Trophoblast cell (in vitro differentiated cells and primary cell): Measurements from ENCODE around the gene FER.
"Not testable (repeated sequence)": the region's sequence is repeated elsewhere in the genome, so short reads cannot be mapped to it uniquely, and the experiment has no call there.

Source experiments
- DNase-seq, 2 donors: peaks; one replicate each; pipeline ENCODE4 v3.0.0-alpha.2; 2016
- H2AFZ ChIP-seq: 2 replicates; pipeline ENCODE4 v1.6.1; 2013; ENCODE audit warnings: low read length, moderate library complexity, mild to moderate bottlenecking; ENCODE audit not compliant: insufficient read depth, poor library complexity
- H2AK5ac ChIP-seq: 2 replicates; pipeline ENCODE4 v1.6.1; 2013; ENCODE audit warnings: mild to moderate bottlenecking, low read length
- H2BK120ac ChIP-seq: 2 replicates; pipeline ENCODE4 v1.6.1; 2013; ENCODE audit warnings: low read length, mild to moderate bottlenecking, moderate library complexity; ENCODE audit not compliant: insufficient read depth, poor library complexity
- H2BK12ac ChIP-seq: 2 replicates; pipeline ENCODE4 v1.6.1; 2013; ENCODE audit warnings: mild to moderate bottlenecking, low read length, moderate library complexity
- H2BK5ac ChIP-seq: 2 replicates; pipeline ENCODE4 v1.6.1; 2013; ENCODE audit warnings: low read length, low read depth, moderate library complexity, mild to moderate bottlenecking; ENCODE audit not compliant: poor library complexity
- H3K14ac ChIP-seq: 2 replicates; pipeline ENCODE4 v1.6.1; 2013; ENCODE audit warnings: mild to moderate bottlenecking, low read length
- H3K18ac ChIP-seq: 2 replicates; pipeline ENCODE4 v1.6.1; 2013; ENCODE audit warnings: mild to moderate bottlenecking, low read length
- H3K23ac ChIP-seq: 2 replicates; pipeline ENCODE4 v1.6.1; 2013; ENCODE audit warnings: low read length
- H3K27ac ChIP-seq: 2 replicates; pipeline ENCODE4 v1.5.1; 2013; ENCODE audit warnings: low read depth, mild to moderate bottlenecking, inconsistent platforms, low read length, moderate library complexity
- H3K27me3 ChIP-seq: 2 replicates; pipeline ENCODE4 v1.6.1; 2013; ENCODE audit warnings: inconsistent platforms, mild to moderate bottlenecking, low read length, moderate library complexity; ENCODE audit not compliant: insufficient read depth
- H3K36me3 ChIP-seq, 2 experiments: 1 replicate in 1 of 2; 2 replicates in 1 of 2; pipeline ENCODE4 v1.6.1; 2013; ENCODE audit warnings: low read length in 2 of 2, mild to moderate bottlenecking in 2 of 2, moderate library complexity in 1 of 2; ENCODE audit not compliant: insufficient read depth in 2 of 2, control insufficient read depth in 1 of 2
- H3K4ac ChIP-seq: 2 replicates; pipeline ENCODE4 v1.6.1; 2013; ENCODE audit warnings: low read depth, mild to moderate bottlenecking, low read length, moderate library complexity
- H3K4me1 ChIP-seq, 2 experiments: 1 replicate in 1 of 2; 2 replicates in 1 of 2; pipeline ENCODE4 v1.6.1; 2013; ENCODE audit warnings: low read length in 2 of 2, mild to moderate bottlenecking in 2 of 2, moderate library complexity in 1 of 2; ENCODE audit not compliant: insufficient read depth in 2 of 2, control insufficient read depth in 1 of 2
- H3K4me2 ChIP-seq: 2 replicates; pipeline ENCODE4 v1.6.1; 2013; ENCODE audit warnings: inconsistent platforms, mild to moderate bottlenecking, low read length, moderate library complexity
- H3K4me3 ChIP-seq: 2 replicates; pipeline ENCODE4 v1.5.1; 2013; ENCODE audit warnings: mild to moderate bottlenecking, low read depth, low read length, inconsistent platforms
- H3K79me1 ChIP-seq: one replicate; pipeline ENCODE4 v1.6.1; 2013; ENCODE audit warnings: low read length
- H3K79me2 ChIP-seq: 2 replicates; pipeline ENCODE4 v1.6.1; 2013; ENCODE audit warnings: low read length, mild to moderate bottlenecking; ENCODE audit not compliant: control insufficient read depth, insufficient read depth, poor library complexity
- H3K9ac ChIP-seq: 2 replicates; pipeline ENCODE4 v1.6.1; 2013; ENCODE audit warnings: mild to moderate bottlenecking, low read length
- H3K9me3 ChIP-seq: 2 replicates; pipeline ENCODE4 v1.6.1; 2013; ENCODE audit warnings: low read depth, mild to moderate bottlenecking, control low read depth, inconsistent platforms, low read length; ENCODE audit not compliant: insufficient read depth
- H4K12ac ChIP-seq: 2 replicates; pipeline ENCODE4 v1.6.1; 2013; ENCODE audit warnings: low read depth, mild to moderate bottlenecking, low read length, moderate library complexity
- H4K8ac ChIP-seq: 2 replicates; pipeline ENCODE4 v1.6.1; 2013; ENCODE audit warnings: low read depth, mild to moderate bottlenecking, low read length, moderate library complexity
- H4K91ac ChIP-seq: one replicate; pipeline ENCODE4 v1.6.1; 2013; ENCODE audit warnings: low read depth, mild to moderate bottlenecking, low read length, moderate library complexity
- WGBS: extraction: QIAGEN DNeasy Blood & Tissue Kit; methylation state at CpG from one replicate; pipeline ENCODE4 v1.1.7; 2013; ENCODE audit warnings: missing lambda C conversion rate; ENCODE audit not compliant: insufficient read length, insufficient coverage; ENCODE audit errors: extremely low coverage; 5-methylcytosine and 5-hydroxymethylcytosine counted together

FER gene

GRCh38 chr5:109168151-109168550, 420.5 kb downstream of the FER start:
- no peaks in the 10 kb centered on the region for H3K36me3 ChIP-seq
- H2AK5ac ChIP-seq = no peak overlapping the region
- H3K27ac ChIP-seq = no peak overlapping the region
- no peak overlapping the region for H3K4ac ChIP-seq
- no peak overlapping the region for H2BK120ac ChIP-seq
- DNase-seq = no peak
- no peaks in the 10 kb centered on the region for H3K79me1 ChIP-seq
- no peaks in the 10 kb centered on the region for H3K27me3 ChIP-seq
- H4K8ac ChIP-seq = no peak overlapping the region
- no peak overlapping the region for H3K9ac ChIP-seq
- no peak overlapping the region for H3K18ac ChIP-seq
- H3K4me2 ChIP-seq = no peak overlapping the region
- no peak overlapping the region for H4K91ac ChIP-seq
- no CpG with 5 or more reads among the region's 3 CpGs for WGBS
- no peaks in the 10 kb centered on the region for H3K9me3 ChIP-seq
- no peak overlapping the region for H3K23ac ChIP-seq
- H2BK12ac ChIP-seq = no peak overlapping the region
- no peak overlapping the region for H3K14ac ChIP-seq
- H3K4me1 ChIP-seq = no peaks in the 10 kb centered on the region
- H4K12ac ChIP-seq = no peak overlapping the region
- H3K4me3 ChIP-seq = no peak overlapping the region
- no peaks in the 10 kb centered on the region for H3K79me2 ChIP-seq
- no peak overlapping the region for H2BK5ac ChIP-seq
- H2AFZ ChIP-seq = no peak overlapping the region

- H2BK5ac ChIP-seq = no peak overlapping the region
- no peak overlapping the region for H3K4me3 ChIP-seq
- WGBS = no CpG with 5 or more reads among the region's 3 CpGs
- no peaks in the 10 kb centered on the region for H3K79me1 ChIP-seq
- no peaks in the 10 kb centered on the region for H3K79me2 ChIP-seq
- no peak overlapping the region for H3K23ac ChIP-seq
- no peaks in the 10 kb centered on the region for H3K9me3 ChIP-seq
- no peaks in the 10 kb centered on the region for H3K36me3 ChIP-seq
- H3K4me2 ChIP-seq = no peak overlapping the region
- H4K12ac ChIP-seq = no peak overlapping the region
- no peak overlapping the region for H3K18ac ChIP-seq
- H3K27me3 ChIP-seq = no peaks in the 10 kb centered on the region
- H2BK120ac ChIP-seq = no peak overlapping the region
- no peak overlapping the region for H3K27ac ChIP-seq
- H4K8ac ChIP-seq = no peak overlapping the region
- H3K9ac ChIP-seq = no peak overlapping the region
- no peak for DNase-seq
- H2BK12ac ChIP-seq = no peak overlapping the region
- H2AK5ac ChIP-seq = no peak overlapping the region
- no peak overlapping the region for H3K14ac ChIP-seq
- H4K91ac ChIP-seq = no peak overlapping the region
- no peak overlapping the region for H3K4ac ChIP-seq
- no peak overlapping the region for H2AFZ ChIP-seq
- H3K4me1 ChIP-seq = no peaks in the 10 kb centered on the region
Observed at GRCh38 chr5:109170629-109171350, 423.1 kb downstream of the FER start.

DNA sequence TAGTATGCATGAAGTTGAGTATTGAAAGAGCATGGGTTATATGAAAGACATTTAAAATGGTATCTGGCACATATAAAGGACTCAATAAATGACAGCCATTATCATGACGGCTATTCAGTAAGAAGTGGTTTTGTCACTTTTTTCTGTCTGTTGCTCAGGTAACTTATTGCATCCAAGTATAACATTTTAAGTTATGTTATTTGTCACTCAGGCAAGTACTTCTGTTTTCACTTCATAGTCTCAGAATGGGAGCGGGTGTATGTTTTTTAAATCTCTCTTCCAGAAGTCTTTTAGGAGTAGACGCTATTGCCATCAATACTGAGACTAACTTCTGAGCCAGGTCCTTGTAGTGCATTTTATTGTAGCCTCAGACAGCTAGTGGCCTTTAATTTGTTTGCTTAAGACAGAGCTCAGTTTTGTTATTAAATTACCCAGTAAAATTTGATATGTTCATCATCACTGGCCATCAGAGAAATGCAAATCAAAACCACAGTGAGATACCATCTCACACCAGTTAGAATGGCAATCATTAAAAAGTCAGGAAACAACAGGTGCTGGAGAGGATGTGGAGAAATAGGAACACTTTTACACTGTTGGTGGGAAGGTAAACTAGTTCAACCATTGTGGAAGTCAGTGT, 423.9 kb downstream of the FER start:
- H3K4ac ChIP-seq, H2BK12ac ChIP-seq, DNase-seq, H3K4me2 ChIP-seq, H3K9me3 ChIP-seq, H3K27ac ChIP-seq, H3K4me1 ChIP-seq, H3K36me3 ChIP-seq, H4K12ac ChIP-seq, H3K9ac ChIP-seq, H3K4me3 ChIP-seq, H3K79me1 ChIP-seq, H4K91ac ChIP-seq, H3K14ac ChIP-seq, H3K18ac ChIP-seq, H2BK5ac ChIP-seq, H2BK120ac ChIP-seq, H3K23ac ChIP-seq, H4K8ac ChIP-seq, H2AK5ac ChIP-seq, H3K79me2 ChIP-seq, H2AFZ ChIP-seq, H3K27me3 ChIP-seq: not testable (repeated sequence)
- WGBS = no CpG with 5 or more reads among the region's 3 CpGs

GRCh38 chr5:109173036-109173794, 425.5 kb downstream of the FER start:
- H3K4me3 ChIP-seq = no peak overlapping the region
- peak in 1 of 2 donors; percentile 49 for DNase-seq
- H2BK5ac ChIP-seq = no peak overlapping the region
- H2AK5ac ChIP-seq = no peak overlapping the region
- H3K4me2 ChIP-seq = no peak overlapping the region
- no peak overlapping the region for H2BK120ac ChIP-seq
- H3K79me1 ChIP-seq = no peaks in the 10 kb centered on the region
- H4K91ac ChIP-seq = no peak overlapping the region
- no peak overlapping the region for H3K4ac ChIP-seq
- no peak overlapping the region for H3K23ac ChIP-seq
- no peak overlapping the region for H3K18ac ChIP-seq
- H2AFZ ChIP-seq = no peak overlapping the region
- H3K27me3 ChIP-seq = no peaks in the 10 kb centered on the region
- H4K8ac ChIP-seq = no peak overlapping the region
- no peak overlapping the region for H3K9ac ChIP-seq
- no CpG with 5 or more reads among the region's 2 CpGs for WGBS
- H3K36me3 ChIP-seq = no peaks in the 10 kb centered on the region
- H3K9me3 ChIP-seq = no peaks in the 10 kb centered on the region
- H2BK12ac ChIP-seq = no peak overlapping the region
- no peak overlapping the region for H3K14ac ChIP-seq
- no peak overlapping the region for H3K27ac ChIP-seq
- no peaks in the 10 kb centered on the region for H3K79me2 ChIP-seq
- no peak overlapping the region for H4K12ac ChIP-seq
- no peaks in the 10 kb centered on the region for H3K4me1 ChIP-seq
